DND-41 (cell line): ENCODE data around the gene EGF.

Source experiments
- ATAC-seq: fragments of 200-7000 bp; cut with Tn5 transposase; 3 replicates; pipeline ENCODE4 v1.9.1; 2021; ENCODE audit warnings: low read depth; ENCODE audit not compliant: insufficient read depth
- DNase-seq: peaks from one replicate; pipeline ENCODE4 v3.0.0-alpha.2; 2020
- H2AFZ ChIP-seq: 2 replicates; pipeline ENCODE4 v1.6.0; 2012; ENCODE audit warnings: low read depth, low read length
- H3K27ac ChIP-seq: 2 replicates; pipeline ENCODE4 v1.5.1; 2012; ENCODE audit warnings: low read length, inconsistent platforms
- H3K27me3 ChIP-seq: fragments of 200-600 bp; sonication (generic); 2 replicates; pipeline ENCODE4 v1.6.0; 2012; ENCODE audit warnings: low read length, mild to moderate bottlenecking, inconsistent platforms; ENCODE audit not compliant: insufficient read depth, poor library complexity
- H3K36me3 ChIP-seq: 2 replicates; pipeline ENCODE4 v1.5.1; 2012; ENCODE audit warnings: low read length, inconsistent platforms; ENCODE audit not compliant: insufficient read depth
- H3K4me1 ChIP-seq: 2 replicates; pipeline ENCODE4 v1.5.1; 2012; ENCODE audit warnings: mild to moderate bottlenecking, low read length; ENCODE audit not compliant: insufficient read depth
- H3K4me2 ChIP-seq: 2 replicates; pipeline ENCODE4 v1.6.0; 2012; ENCODE audit warnings: mild to moderate bottlenecking, moderate library complexity, low read length, inconsistent platforms; ENCODE audit not compliant: insufficient read depth
- H3K4me3 ChIP-seq, 2 experiments: fragments of 200-600 bp in 1 of 2; shearing (Covaris generic) in 1 of 2; 2 replicates each; pipeline ENCODE4 v1.5.1; 2012 to 2016; ENCODE audit warnings: inconsistent platforms in 2 of 2, low read length in 2 of 2, mild to moderate bottlenecking in 2 of 2, low read depth in 1 of 2, moderate library complexity in 1 of 2
- H3K79me2 ChIP-seq: 2 replicates; pipeline ENCODE4 v1.6.0; 2012; ENCODE audit warnings: low read length, inconsistent platforms; ENCODE audit not compliant: insufficient read depth
- H3K9ac ChIP-seq: 2 replicates; pipeline ENCODE4 v1.6.0; 2012; ENCODE audit warnings: low read depth, mild to moderate bottlenecking, inconsistent platforms, low read length, moderate library complexity
- H3K9me3 ChIP-seq: 2 replicates; pipeline ENCODE4 v1.5.1; 2012; ENCODE audit warnings: low read length, moderate library complexity, mild to moderate bottlenecking, inconsistent platforms; ENCODE audit not compliant: insufficient read depth, severe bottlenecking
- H4K20me1 ChIP-seq: 2 replicates; pipeline ENCODE4 v1.6.0; 2012; ENCODE audit warnings: low read length; ENCODE audit not compliant: insufficient read depth
- CTCF ChIP-seq: IDR thresholded peaks from 2 replicates; pipeline ENCODE4 v1.5.1; 2012; ENCODE audit warnings: borderline replicate concordance, low read length, moderate library complexity, mild to moderate bottlenecking; ENCODE audit not compliant: poor library complexity, severe bottlenecking; ENCODE audit errors: extremely low read depth
- EZH2 ChIP-seq: IDR thresholded peaks from 3 replicates; pipeline ENCODE4 v1.6.1; 2012; ENCODE audit warnings: borderline replicate concordance, low read depth, mild to moderate bottlenecking, moderate library complexity, low read length, inconsistent platforms; ENCODE audit not compliant: severe bottlenecking

The EGF gene

GRCh38 chr4:110007217-110007616 lies 94.5 kb downstream of the EGF start:
- DNase-seq (no peak), ATAC-seq (no peak)
- no peak for TF ChIP-seq EZH2
- no peak for TF ChIP-seq CTCF
- Histone ChIP-seq H3K9me3 (no peaks in the 10 kb centered on the region), H3K27ac (no peak overlapping the region), H3K4me2 (no peak overlapping the region), H3K79me2 (no peaks in the 10 kb centered on the region), H3K9ac (no peak overlapping the region), H3K27me3 (no peaks in the 10 kb centered on the region), H2AFZ (no peak overlapping the region), H4K20me1 (no peaks in the 10 kb centered on the region), H3K4me1 (peaks cover 3% of the 10 kb centered on the region), H3K4me3 (no peak overlapping the region), H3K36me3 (no peaks in the 10 kb centered on the region)

DNA sequence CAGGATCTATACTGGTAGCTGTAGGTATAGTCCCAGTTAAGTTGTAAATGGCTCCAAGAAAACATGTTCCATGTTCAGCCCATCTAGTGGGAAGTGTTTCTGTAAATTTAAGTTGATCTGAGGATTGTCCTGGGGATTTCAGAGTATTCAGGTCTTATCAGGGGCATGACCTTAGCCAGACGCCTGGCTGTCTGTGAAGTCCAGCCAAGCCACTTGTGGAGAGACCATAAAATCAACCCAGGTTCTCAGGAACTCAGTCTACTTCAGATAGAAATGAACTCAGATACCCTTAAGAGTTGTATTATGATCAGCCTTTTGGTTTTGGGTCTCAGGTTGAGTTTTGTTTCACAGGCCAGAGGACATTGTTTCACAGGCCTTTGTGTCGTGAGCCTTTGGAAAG lies 95.9 kb downstream of the EGF start:
- Histone ChIP-seq H3K79me2 (no peaks in the 10 kb centered on the region), H3K36me3 (no peaks in the 10 kb centered on the region), H4K20me1 (no peaks in the 10 kb centered on the region), H2AFZ (no peak overlapping the region), H3K4me1 (peaks cover 3% of the 10 kb centered on the region), H3K4me3 (no peak overlapping the region), H3K27ac (no peak overlapping the region), H3K27me3 (no peaks in the 10 kb centered on the region), H3K9ac (no peak overlapping the region), H3K9me3 (no peaks in the 10 kb centered on the region), H3K4me2 (no peak overlapping the region)
- TF ChIP-seq CTCF = no peak
- no peak for TF ChIP-seq EZH2
- ATAC-seq = no peak
- DNase-seq = no peak

DNA sequence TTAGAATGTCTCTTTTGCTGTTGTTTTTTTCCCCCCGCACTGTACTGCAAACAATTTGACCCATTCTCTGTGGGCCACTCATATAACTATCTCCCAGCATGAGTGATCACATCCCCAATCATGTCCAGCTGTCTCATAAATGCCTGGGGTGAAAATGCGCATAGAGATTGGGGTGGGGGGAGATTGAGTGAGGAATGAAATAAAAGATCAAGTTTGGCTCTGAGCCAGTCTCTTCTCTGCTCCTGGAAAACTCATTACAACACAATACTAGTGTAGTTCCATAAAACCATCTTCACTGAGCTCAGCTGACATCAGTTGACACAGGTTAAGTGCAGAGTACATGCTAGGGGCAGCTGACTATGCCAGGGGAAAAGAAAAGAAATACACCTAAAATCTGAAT lies 96.9 kb downstream of the EGF start:
- Histone ChIP-seq H2AFZ (no peak overlapping the region), H3K79me2 (no peaks in the 10 kb centered on the region), H3K27ac (no peak overlapping the region), H3K36me3 (no peaks in the 10 kb centered on the region), H3K27me3 (no peaks in the 10 kb centered on the region), H4K20me1 (no peaks in the 10 kb centered on the region), H3K4me1 (peaks cover 3% of the 10 kb centered on the region), H3K9ac (no peak overlapping the region), H3K9me3 (no peaks in the 10 kb centered on the region), H3K4me3 (no peak overlapping the region), H3K4me2 (no peak overlapping the region)
- DNase-seq = no peak
- ATAC-seq = no peak
- TF ChIP-seq CTCF (no peak), EZH2 (no peak)

DNA sequence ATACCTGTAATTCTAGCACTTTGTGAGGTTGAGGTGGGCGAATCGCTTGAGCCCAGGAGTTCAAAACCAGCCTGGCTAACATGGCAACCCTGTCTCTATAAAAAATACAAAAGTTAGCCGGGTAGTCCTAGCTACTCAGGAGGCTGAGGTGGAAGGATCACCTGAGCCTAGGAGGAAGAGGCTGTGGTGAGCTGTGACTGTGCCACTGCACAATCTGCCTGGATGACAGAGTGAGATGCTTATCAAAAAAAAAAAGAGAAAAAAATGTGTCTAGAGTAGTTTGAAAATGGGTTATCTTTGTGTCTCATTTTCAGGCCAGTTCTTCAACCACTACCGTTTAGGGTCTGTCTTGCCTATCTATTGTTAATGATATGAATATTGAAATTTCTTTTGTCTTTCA lies 98.1 kb downstream of the EGF start:
- Histone ChIP-seq H2AFZ (no peak overlapping the region), H3K27ac (no peak overlapping the region), H3K27me3 (no peaks in the 10 kb centered on the region), H3K4me2 (no peak overlapping the region), H3K9ac (no peak overlapping the region), H3K79me2 (no peaks in the 10 kb centered on the region), H3K9me3 (no peaks in the 10 kb centered on the region), H3K4me1 (peaks cover under 1% of the 10 kb centered on the region), H4K20me1 (no peaks in the 10 kb centered on the region), H3K36me3 (no peaks in the 10 kb centered on the region), H3K4me3 (no peak overlapping the region)
- ATAC-seq = 0 out of 3 replicates have a peak, but pooled peaks have one; percentile 56
- TF ChIP-seq EZH2 (no peak), CTCF (no peak)
- no peak for DNase-seq
